SU-DHL-6 (cell line): ENCODE data around the gene PMP22.

Experiments
- H2AFZ ChIP-seq: fragments of 200-600 bp; sonication (generic); 2 replicates; pipeline ENCODE4 v1.6.1; 2014; ENCODE audit warnings: low read depth, mild to moderate bottlenecking, moderate library complexity, mixed read lengths, antibody characterized with exemption, low read length; ENCODE audit not compliant: severe bottlenecking
- H3F3A ChIP-seq: fragments of 200-600 bp; shearing (Covaris generic); 2 replicates; pipeline ENCODE4 v1.6.0; 2016; ENCODE audit warnings: antibody characterized with exemption, mild to moderate bottlenecking; ENCODE audit not compliant: insufficient read depth
- H3K27ac ChIP-seq: fragments of 200-600 bp; sonication (generic); 2 replicates; pipeline ENCODE4 v1.5.1; 2016; ENCODE audit warnings: low read depth, mild to moderate bottlenecking, low read length, moderate library complexity, mixed read lengths
- H3K27me3 ChIP-seq: fragments of 200-600 bp; sonication (generic), shearing (Covaris generic); 2 replicates; pipeline ENCODE4 v1.6.0; 2014; ENCODE audit warnings: mild to moderate bottlenecking, low read length
- H3K36me3 ChIP-seq: fragments of 200-600 bp; sonication (generic); 2 replicates; pipeline ENCODE4 v1.6.1; 2014; ENCODE audit warnings: mild to moderate bottlenecking, low read length, mixed read lengths
- H3K4me2 ChIP-seq: fragments of 300-600, 200-600 bp; shearing (Covaris generic), sonication (generic); 2 replicates; pipeline ENCODE4 v1.6.0; 2014; ENCODE audit warnings: low read length, low read depth, mild to moderate bottlenecking; ENCODE audit not compliant: poor library complexity, severe bottlenecking
- H3K4me3 ChIP-seq: fragments of 200-600 bp; sonication (generic); 2 replicates; pipeline ENCODE4 v1.5.1; 2014; ENCODE audit warnings: antibody characterized with exemption, low read length, mild to moderate bottlenecking, mixed read lengths; ENCODE audit not compliant: insufficient read depth, poor library complexity, severe bottlenecking
- H3K79me2 ChIP-seq: fragments of 200-600 bp; sonication (generic); 2 replicates; pipeline ENCODE4 v1.6.1; 2014; ENCODE audit warnings: mild to moderate bottlenecking, low read length, moderate library complexity; ENCODE audit not compliant: insufficient read depth
- H3K9ac ChIP-seq: fragments of 200-600 bp; sonication (generic); 2 replicates; pipeline ENCODE4 v1.7.0; 2014; ENCODE audit warnings: mild to moderate bottlenecking, low read length
- H3K9me2 ChIP-seq: fragments of 200-600 bp; sonication (generic); replicated peaks from 2 replicates; pipeline ENCODE4 v1.6.1; 2014; ENCODE audit warnings: low read length; ENCODE audit not compliant: insufficient read depth
- H3K9me3 ChIP-seq: fragments of 200-600 bp; sonication (generic); 2 replicates; pipeline ENCODE4 v1.6.1; 2014; ENCODE audit warnings: low read length, mixed read lengths; ENCODE audit not compliant: insufficient read depth
- H4K20me1 ChIP-seq: fragments of 200-600 bp; sonication (generic); 2 replicates; pipeline ENCODE4 v1.6.1; 2014; ENCODE audit warnings: low read depth, mild to moderate bottlenecking, antibody characterized with exemption, low read length, moderate library complexity, mixed read lengths
- CTCF ChIP-seq: fragments of 200-600 bp; sonication (generic); IDR thresholded peaks from one replicate; pipeline ENCODE4 v1.5.1; 2017; ENCODE audit warnings: antibody characterized with exemption, mild to moderate bottlenecking, low read length, moderate library complexity; ENCODE audit not compliant: insufficient read depth, poor library complexity, severe bottlenecking
- EZH2phosphoT487 ChIP-seq: fragments of 200-600 bp; sonication (generic), shearing (Covaris generic); conservative IDR thresholded peaks from 2 replicates; pipeline ENCODE4 v1.6.1; 2018; ENCODE audit warnings: mild to moderate bottlenecking, antibody characterized with exemption, low read length, moderate library complexity, mixed read lengths

PMP22 gene

GRCh38 chr17:15240644-15241043 lies 24.5 kb downstream of the PMP22 start:
- H3K4me3 ChIP-seq, result no peak overlapping the region
- H3K9me3 ChIP-seq, result 0 out of 2 replicates have a peak, but pooled peaks cover 5% of the 10 kb centered on the region
- H3K27ac ChIP-seq, result no peak overlapping the region
- H3K9ac ChIP-seq, result no peak overlapping the region
- no peaks in the 10 kb centered on the region for H3K79me2 ChIP-seq
- no peaks in the 10 kb centered on the region for H3F3A ChIP-seq
- TF ChIP-seq CTCF (no peak), EZH2phosphoT487 (no peak)
- no peaks in the 10 kb centered on the region for H3K36me3 ChIP-seq
- H3K9me2 ChIP-seq, result 0 out of 2 replicates have a peak, but pooled peaks cover 4% of the 10 kb centered on the region
- no peaks in the 10 kb centered on the region for H3K27me3 ChIP-seq
- H3K4me2 ChIP-seq, result no peak overlapping the region
- H2AFZ ChIP-seq, result no peak overlapping the region
- H4K20me1 ChIP-seq, result no peaks in the 10 kb centered on the region

- Histone ChIP-seq H3K4me2 (no peak overlapping the region), H3K27me3 (no peaks in the 10 kb centered on the region), H3K36me3 (no peaks in the 10 kb centered on the region), H3K9me3 (0 out of 2 replicates have a peak, but pooled peaks cover 5% of the 10 kb centered on the region), H2AFZ (no peak overlapping the region), H3K9ac (no peak overlapping the region), H4K20me1 (no peaks in the 10 kb centered on the region), H3K4me3 (no peak overlapping the region), H3K9me2 (0 out of 2 replicates have a peak, but pooled peaks cover 4% of the 10 kb centered on the region), H3K79me2 (no peaks in the 10 kb centered on the region), H3K27ac (no peak overlapping the region), H3F3A (no peaks in the 10 kb centered on the region)
- TF ChIP-seq EZH2phosphoT487 (no peak), CTCF (no peak)
Measured at GRCh38 chr17:15239491-15239890, 25.6 kb downstream of the PMP22 start.

- TF ChIP-seq EZH2phosphoT487 (no peak), CTCF (no peak)
- Histone ChIP-seq H3K9me3 (0 out of 2 replicates have a peak, but pooled peaks cover 5% of the 10 kb centered on the region), H2AFZ (no peak overlapping the region), H3K36me3 (no peaks in the 10 kb centered on the region), H3K79me2 (no peaks in the 10 kb centered on the region), H3K4me2 (no peak overlapping the region), H3K9ac (no peak overlapping the region), H3F3A (no peaks in the 10 kb centered on the region), H3K4me3 (no peak overlapping the region), H4K20me1 (no peaks in the 10 kb centered on the region), H3K27me3 (no peaks in the 10 kb centered on the region), H3K27ac (no peak overlapping the region), H3K9me2 (0 out of 2 replicates have a peak, but pooled peaks cover 4% of the 10 kb centered on the region)
Measured at GRCh38 chr17:15238676-15239422, 26.3 kb downstream of the PMP22 start.
